H1 (cell line): Measurements from ENCODE around the gene KIF1B. TPM values are rescaled to one million over a fixed set of nuclear protein-coding genes. Genes with fewer than 3 reads are reported as not detected.

ENCODE experiments used
- CTCF ChIA-PET: fragments of 300-600 bp; sonication (Branson Sonifier 250); formaldehyde crosslinking; loops from one replicate; lab custom pipeline; 2021; ENCODE audit not compliant: partially characterized antibody; lab: Charles Lee
- POLR2A ChIA-PET: fragments of 300-600 bp; sonication (Branson Sonifier 250); formaldehyde crosslinking; loops from one replicate; lab custom pipeline; 2021; ENCODE audit warnings: inconsistent platforms; ENCODE audit not compliant: partially characterized antibody; lab: Charles Lee
- DNase-seq, 2 experiments: peaks; one replicate each; pipeline versions ENCODE4 v3.0.0 to v3.0.0-alpha.2; 2010 to 2022; ENCODE audit warnings: low spot score in 2 of 2, low read depth in 1 of 2, mixed read lengths in 1 of 2
- FAIRE-seq: peaks from 2 replicates; lab custom pipeline; 2011; peaks lifted over from hg19 to GRCh38; lab: Jason Lieb, UNC
- H2AFZ ChIP-seq: 2 replicates; pipeline ENCODE4 v1.8.1; 2012; ENCODE audit warnings: low read length, inconsistent platforms
- H2AK5ac ChIP-seq: 2 replicates; pipeline ENCODE4 v1.6.1; 2013; ENCODE audit warnings: low read depth, low read length
- H2BK120ac ChIP-seq: replicated peaks from 2 replicates; pipeline ENCODE3; 2013; ENCODE audit warnings: low read depth, low read length, inconsistent platforms
- H2BK12ac ChIP-seq: 2 replicates; pipeline ENCODE4 v1.6.1; 2013; ENCODE audit warnings: low read depth, low read length
- H2BK15ac ChIP-seq: 2 replicates; pipeline ENCODE4 v1.6.1; 2013; ENCODE audit warnings: low read length
- H2BK20ac ChIP-seq: 2 replicates; pipeline ENCODE4 v1.6.1; 2013; ENCODE audit warnings: low read length
- H2BK5ac ChIP-seq: 2 replicates; pipeline ENCODE4 v1.6.1; 2013; ENCODE audit warnings: low read depth, low read length
- H3K14ac ChIP-seq: 2 replicates; pipeline ENCODE4 v1.6.1; 2013; ENCODE audit warnings: inconsistent platforms; ENCODE audit not compliant: insufficient read length
- H3K18ac ChIP-seq: 2 replicates; pipeline ENCODE4 v1.6.1; 2013; ENCODE audit warnings: low read length; ENCODE audit errors: extremely low read depth
- H3K23ac ChIP-seq: 2 replicates; pipeline ENCODE4 v1.6.1; 2013; ENCODE audit warnings: inconsistent platforms; ENCODE audit not compliant: insufficient read length
- H3K23me2 ChIP-seq: 2 replicates; pipeline ENCODE4 v1.6.1; 2013; ENCODE audit warnings: low read depth, low read length
- H3K27ac ChIP-seq: 2 replicates; pipeline ENCODE4 v1.6.1; 2011; ENCODE audit warnings: low read depth, low read length, inconsistent platforms
- H3K27me3 ChIP-seq, 4 experiments: replicated peaks in 1 of 4; 1 replicate in 1 of 4; 2 replicates in 3 of 4; pipeline versions ENCODE4 v1.6.1 to v1.8.1; 2011 to 2013; ENCODE audit warnings: low read length in 3 of 4, mild to moderate bottlenecking in 3 of 4, inconsistent platforms in 2 of 4, mixed read lengths in 2 of 4, moderate library complexity in 1 of 4; ENCODE audit not compliant: control insufficient read depth in 3 of 4, insufficient read depth in 3 of 4; ENCODE audit errors: extremely low read depth in 1 of 4
- H3K36me3 ChIP-seq, 4 experiments: 2 replicates each; pipeline versions ENCODE4 v1.6.1 to v1.8.1; 2011 to 2013; ENCODE audit warnings: mild to moderate bottlenecking in 4 of 4, low read length in 3 of 4, moderate library complexity in 2 of 4, control low read depth in 1 of 4, inconsistent platforms in 1 of 4; ENCODE audit not compliant: insufficient read depth in 4 of 4, control insufficient read depth in 2 of 4
- H3K4ac ChIP-seq: replicated peaks from 2 replicates; pipeline ENCODE3; 2013; ENCODE audit warnings: low read length, low read depth, mixed read lengths, inconsistent platforms; ENCODE audit not compliant: insufficient read length
- H3K4me1 ChIP-seq, 4 experiments: replicated peaks in 1 of 4; 1 replicate in 1 of 4; 2 replicates in 3 of 4; pipeline versions ENCODE4 v1.6.1 to v1.8.1; 2011 to 2013; ENCODE audit warnings: low read length in 3 of 4, inconsistent platforms in 2 of 4, mixed read lengths in 1 of 4; ENCODE audit not compliant: insufficient read depth in 4 of 4, control insufficient read depth in 3 of 4
- H3K4me2 ChIP-seq, 2 experiments: 2 replicates each; pipeline versions ENCODE4 v1.6.1 to v1.8.1; 2011 to 2013; ENCODE audit warnings: low read depth in 2 of 2, low read length in 2 of 2, control low read depth in 1 of 2, inconsistent platforms in 1 of 2, mild to moderate bottlenecking in 1 of 2; ENCODE audit not compliant: insufficient read depth in 1 of 2
- H3K4me3 ChIP-seq, 4 experiments: fragments of 200-600, 300-600 bp in 1 of 4; sonication (generic), shearing (Covaris generic), sonication (Bioruptor Twin) in 1 of 4; 2 replicates each; pipeline versions ENCODE4 v1.5.1 to v1.8.1; 2011 to 2016; ENCODE audit warnings: low read length in 4 of 4, low read depth in 3 of 4, control low read depth in 2 of 4, inconsistent platforms in 2 of 4, mild to moderate bottlenecking in 2 of 4, mixed read lengths in 1 of 4, moderate library complexity in 1 of 4; ENCODE audit not compliant: insufficient read depth in 2 of 4; ENCODE audit errors: extremely low read depth in 1 of 4
- H3K56ac ChIP-seq: replicated peaks from 2 replicates; pipeline ENCODE3; 2013; ENCODE audit warnings: low read depth, mild to moderate bottlenecking, mixed read lengths, low read length, inconsistent platforms; ENCODE audit not compliant: insufficient read length
- H3K79me1 ChIP-seq: 2 replicates; pipeline ENCODE4 v1.6.1; 2013; ENCODE audit warnings: low read depth, low read length, control low read depth
- H3K79me2 ChIP-seq, 2 experiments: 2 replicates each; pipeline versions ENCODE4 v1.6.1 to v1.8.1; 2012 to 2013; ENCODE audit warnings: low read length in 2 of 2, mild to moderate bottlenecking in 2 of 2, inconsistent platforms in 1 of 2; ENCODE audit not compliant: insufficient read depth in 2 of 2, control insufficient read depth in 1 of 2
- H3K9ac ChIP-seq, 4 experiments: replicated peaks in 1 of 4; 1 replicate in 1 of 4; 2 replicates in 3 of 4; pipeline versions ENCODE4 v1.6.1 to v1.8.1; 2011 to 2013; ENCODE audit warnings: low read depth in 3 of 4, low read length in 3 of 4, control low read depth in 2 of 4, mild to moderate bottlenecking in 2 of 4, moderate library complexity in 2 of 4, inconsistent platforms in 1 of 4; ENCODE audit errors: extremely low read depth in 1 of 4
- H3K9me3 ChIP-seq, 2 experiments: 2 replicates each; pipeline versions ENCODE4 v1.6.1 to v1.8.1; 2012 to 2013; ENCODE audit warnings: mild to moderate bottlenecking in 2 of 2, moderate library complexity in 2 of 2, control low read depth in 1 of 2, inconsistent platforms in 1 of 2, low read depth in 1 of 2, low read length in 1 of 2, mixed read lengths in 1 of 2; ENCODE audit not compliant: insufficient read depth in 2 of 2
- H4K20me1 ChIP-seq, 2 experiments: replicated peaks in 1 of 2; 2 replicates each; pipeline versions ENCODE3 to v1.8.1; 2011 to 2013; ENCODE audit warnings: inconsistent platforms in 2 of 2, low read length in 2 of 2, mild to moderate bottlenecking in 1 of 2; ENCODE audit not compliant: insufficient read depth in 2 of 2, control insufficient read depth in 1 of 2
- H4K5ac ChIP-seq: 2 replicates; pipeline ENCODE4 v1.6.1; 2013; ENCODE audit warnings: low read length, low read depth, mixed read lengths, inconsistent platforms; ENCODE audit not compliant: insufficient read length
- H4K8ac ChIP-seq: 2 replicates; pipeline ENCODE4 v1.8.0; 2013; ENCODE audit warnings: mild to moderate bottlenecking, moderate library complexity, low read length, inconsistent platforms; ENCODE audit not compliant: insufficient read depth; ENCODE audit errors: extremely low read depth
- H4K91ac ChIP-seq: replicated peaks from 2 replicates; pipeline ENCODE3; 2013; ENCODE audit warnings: low read length, mixed read lengths, inconsistent platforms; ENCODE audit not compliant: insufficient read length
- JUN ChIP-seq: IDR thresholded peaks from 2 replicates; pipeline ENCODE4 v1.6.1; 2011; ENCODE audit warnings: low read depth, mild to moderate bottlenecking, improper control_type of control experiment, low read length
- KDM4A ChIP-seq: IDR thresholded peaks from one replicate; pipeline ENCODE4 v1.7.1; 2012; ENCODE audit warnings: low read depth, mild to moderate bottlenecking, moderate library complexity, low read length, inconsistent platforms; ENCODE audit not compliant: severe bottlenecking
- SIN3A ChIP-seq, 2 experiments: IDR thresholded peaks in 1 of 2; conservative IDR thresholded peaks in 1 of 2; 2 replicates each; pipeline ENCODE4 v1.6.1; 2011 to 2012; ENCODE audit warnings: low read length in 2 of 2, improper control_type of control experiment in 1 of 2, low read depth in 1 of 2, mild to moderate bottlenecking in 1 of 2
- SIX5 ChIP-seq: IDR thresholded peaks from 2 replicates; pipeline ENCODE4 v1.6.1; 2011; ENCODE audit warnings: mild to moderate bottlenecking, low read depth, low read length
- WGBS, 2 experiments: shearing (Covaris generic) in 1 of 2; methylation state at CpG; one replicate each; pipeline versions ENCODE4 v1.1.6 to v1.1.7; 2013 to 2015; ENCODE audit warnings: low lambda C conversion rate in 2 of 2, mixed read lengths in 2 of 2, inconsistent platforms in 1 of 2, low coverage in 1 of 2, missing lambda C conversion rate in 1 of 2; ENCODE audit not compliant: insufficient replicate concordance in 2 of 2, insufficient coverage in 1 of 2, insufficient read length in 1 of 2; ENCODE audit errors: extremely low coverage in 1 of 2, missing lambda C conversion rate in 1 of 2; 5-methylcytosine and 5-hydroxymethylcytosine counted together
- polyA plus RNA-seq, 7 experiments: library from polyadenylated mRNA; depleted of rRNA in 3 of 7; stranded (reverse) in 5 of 7; unstranded in 2 of 7; fragments of >200 nt in 5 of 7; fragments of 200-250 nt in 2 of 7; gene quantifications; 1 replicate in 5 of 7; 2 replicates in 1 of 7; 4 replicates in 1 of 7; pipeline versions ENCODE4 v1.2.1 to v1.2.3, GENCODE V29; 2011 to 2013; ENCODE audit warnings: missing spikeins in 2 of 7, mixed read lengths in 2 of 7
- total RNA-seq: library from RNA; stranded (reverse); fragmentation: NEBNext Ultra II Directional; extraction: Animal tissue kit (Norgen Biotek cat#: 25700); gene quantifications from 2 replicates; pipeline ENCODE4 v1.2.1, GENCODE V29; 2021
- TF ChIP-seq, protein P1 (sequence below): IDR thresholded peaks from 2 replicates; pipeline ENCODE4 v1.6.1; 2012; ENCODE audit warnings: inconsistent platforms

KIF1B gene
- total and polyA plus RNA-seq, 2 of the 8 experiments (the other 6 are each of a cell fraction or from before 2014, with no cell fraction given), result 39.1 to 74.2 TPM

DNA sequence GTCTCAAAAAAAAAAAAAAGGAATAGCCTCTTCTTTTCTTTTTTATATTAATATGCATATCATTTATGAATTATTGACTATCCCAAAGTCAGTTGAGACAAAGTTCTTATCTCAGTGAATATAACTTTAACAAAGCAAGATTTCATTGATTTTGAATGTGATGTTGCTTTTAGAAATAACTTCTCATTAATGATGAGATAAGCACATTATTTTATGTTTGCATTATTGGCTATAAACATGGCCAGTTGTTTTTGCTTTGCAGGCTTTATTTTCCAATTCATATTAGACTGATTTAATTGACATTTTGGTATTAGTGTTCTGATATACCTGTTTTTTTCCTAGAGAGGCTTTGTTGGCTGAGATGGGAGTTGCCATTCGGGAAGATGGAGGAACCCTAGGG, 81.3 kb downstream of the KIF1B start:
- Histone ChIP-seq H4K91ac (no peak overlapping the region), H2BK12ac (no peak overlapping the region), H3K4me3 (no peak overlapping the region), H4K5ac (no peak overlapping the region), H3K4me2 (no peak overlapping the region), H3K36me3 (peaks cover 9 to 49% (median 23%) of the 10 kb centered on the region in 4 experiments; a peak in 7 of 8 replicates), H3K23ac (no peak overlapping the region), H2BK20ac (no peak overlapping the region), H3K23me2 (no peaks in the 10 kb centered on the region), H3K9me3 (no peaks in the 10 kb centered on the region), H4K20me1 (no peaks in the 10 kb centered on the region), H3K4me1 (no peaks in the 10 kb centered on the region), H3K14ac (no peak overlapping the region), H2BK5ac (no peak overlapping the region), H2AK5ac (no peak overlapping the region), H3K27ac (no peak overlapping the region), H2AFZ (no peak overlapping the region), H3K79me2 (no peaks in the 10 kb centered on the region; a peak in 1 of 4 replicates), H4K8ac (no peak overlapping the region), H3K27me3 (no peaks in the 10 kb centered on the region), H2BK120ac (no peak overlapping the region), H3K9ac (no peak overlapping the region), H3K18ac (no peak overlapping the region), H3K56ac (no peak overlapping the region), H3K79me1 (no peaks in the 10 kb centered on the region), H3K4ac (no peak overlapping the region), H2BK15ac (no peak overlapping the region)
- POLR2A ChIA-PET, result no interaction called here
- CTCF ChIA-PET, result no interaction called here
- DNase-seq, result no peak
- FAIRE-seq, result no peak
- 91% methylated on average over 1 of the region's 1 CpG; no CpG with 5 or more reads in 1 of the 2 experiments for WGBS, 2 experiments
- TF ChIP-seq JUN (no peak), SIX5 (no peak), SIN3A (conservative IDR thresholded peaks at IDR 0.05 in 1 of 2, IDR thresholded peaks at IDR 0.05 in 1 of 2; ENCODE audit: low read depth in 1 of 2, low read length in 2 of 2) (no peak), KDM4A (no peak)
- TF ChIP-seq, protein P1, sequence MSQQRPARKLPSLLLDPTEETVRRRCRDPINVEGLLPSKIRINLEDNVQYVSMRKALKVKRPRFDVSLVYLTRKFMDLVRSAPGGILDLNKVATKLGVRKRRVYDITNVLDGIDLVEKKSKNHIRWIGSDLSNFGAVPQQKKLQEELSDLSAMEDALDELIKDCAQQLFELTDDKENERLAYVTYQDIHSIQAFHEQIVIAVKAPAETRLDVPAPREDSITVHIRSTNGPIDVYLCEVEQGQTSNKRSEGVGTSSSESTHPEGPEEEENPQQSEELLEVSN, result no peak
